KOPT-K1 (cell line): ENCODE data around the gene DNASE1L3.
"Not testable (repeated sequence)": the region's sequence is repeated elsewhere in the genome, so short reads cannot be mapped to it uniquely, and the experiment has no call there.

ENCODE experiments used
- H3K27ac ChIP-seq: fragments of 200-600 bp; sonication (generic); 2 replicates; pipeline ENCODE4 v1.5.1; 2016; ENCODE audit warnings: antibody characterized with exemption, mild to moderate bottlenecking, low read depth, low read length; ENCODE audit not compliant: poor library complexity, severe bottlenecking
- H3K36me3 ChIP-seq: fragments of 200-600 bp; sonication (generic); 2 replicates; pipeline ENCODE4 v1.5.1; 2017; ENCODE audit warnings: antibody characterized with exemption, mild to moderate bottlenecking, low read length, moderate library complexity; ENCODE audit not compliant: insufficient read depth
- H3K9me3 ChIP-seq: fragments of 200-600 bp; sonication (generic); 2 replicates; pipeline ENCODE4 v1.5.1; 2017; ENCODE audit warnings: antibody characterized with exemption, low read length, mild to moderate bottlenecking; ENCODE audit not compliant: insufficient read depth, poor library complexity, severe bottlenecking

DNASE1L3 gene

GRCh38 chr3:58216496-58217195, 5.9 kb upstream of the DNASE1L3 start:
- H3K27ac ChIP-seq, result no peak overlapping the region
- no peaks in the 10 kb centered on the region for H3K36me3 ChIP-seq
- no peaks in the 10 kb centered on the region for H3K9me3 ChIP-seq

GRCh38 chr3:58215317-58216025, 4.7 kb upstream of the DNASE1L3 start:
- H3K27ac ChIP-seq, result no peak overlapping the region

GRCh38 chr3:58214484-58215316, 3.9 kb upstream of the DNASE1L3 start:
- Histone ChIP-seq H3K27ac (no peak overlapping the region), H3K36me3 (no peaks in the 10 kb centered on the region), H3K9me3 (no peaks in the 10 kb centered on the region)

More at GRCh38 chr3:58215317-58216025, 4.7 kb upstream of the DNASE1L3 start:
- no peaks in the 10 kb centered on the region for H3K9me3 ChIP-seq
- H3K36me3 ChIP-seq, result no peaks in the 10 kb centered on the region

GRCh38 chr3:58209933-58210332, 839 bp downstream of the DNASE1L3 start:
- no peaks in the 10 kb centered on the region for H3K9me3 ChIP-seq
- H3K27ac ChIP-seq, result no peak overlapping the region
- no peaks in the 10 kb centered on the region for H3K36me3 ChIP-seq

GRCh38 chr3:58207954-58208353, 2.8 kb downstream of the DNASE1L3 start:
- no peaks in the 10 kb centered on the region for H3K36me3 ChIP-seq
- H3K9me3 ChIP-seq, result no peaks in the 10 kb centered on the region
- H3K27ac ChIP-seq, result no peak overlapping the region

GRCh38 chr3:58206406-58207011, 4.3 kb downstream of the DNASE1L3 start:
- H3K36me3 ChIP-seq, result no peaks in the 10 kb centered on the region
- no peak overlapping the region for H3K27ac ChIP-seq
- no peaks in the 10 kb centered on the region for H3K9me3 ChIP-seq

- H3K27ac ChIP-seq, result no peak overlapping the region
- no peaks in the 10 kb centered on the region for H3K9me3 ChIP-seq
- no peaks in the 10 kb centered on the region for H3K36me3 ChIP-seq
Measured at GRCh38 chr3:58205981-58206380, 4.8 kb downstream of the DNASE1L3 start.

GRCh38 chr3:58204720-58205119, 6.1 kb downstream of the DNASE1L3 start:
- no peak overlapping the region for H3K27ac ChIP-seq
- H3K9me3 ChIP-seq, result no peaks in the 10 kb centered on the region

GRCh38 chr3:58203541-58203940, 7.2 kb downstream of the DNASE1L3 start:
- no peaks in the 10 kb centered on the region for H3K9me3 ChIP-seq
- H3K27ac ChIP-seq, result no peak overlapping the region
- H3K36me3 ChIP-seq, result no peaks in the 10 kb centered on the region

More at GRCh38 chr3:58204720-58205119, 6.1 kb downstream of the DNASE1L3 start:
- H3K36me3 ChIP-seq, result no peaks in the 10 kb centered on the region

- Histone ChIP-seq H3K27ac (no peak overlapping the region), H3K9me3 (no peaks in the 10 kb centered on the region), H3K36me3 (no peaks in the 10 kb centered on the region)
Measured at GRCh38 chr3:58202917-58203360, 7.8 kb downstream of the DNASE1L3 start.

GRCh38 chr3:58201451-58201850, 9.3 kb downstream of the DNASE1L3 start:
- not testable (repeated sequence) for H3K36me3 ChIP-seq, H3K9me3 ChIP-seq, H3K27ac ChIP-seq

- Histone ChIP-seq H3K36me3 (no peaks in the 10 kb centered on the region), H3K27ac (no peak overlapping the region), H3K9me3 (no peaks in the 10 kb centered on the region)
Measured at GRCh38 chr3:58200846-58201355, 9.9 kb downstream of the DNASE1L3 start.

- Histone ChIP-seq H3K27ac (no peak overlapping the region), H3K9me3 (no peaks in the 10 kb centered on the region), H3K36me3 (no peaks in the 10 kb centered on the region)
Measured at GRCh38 chr3:58200121-58200709, 10.6 kb downstream of the DNASE1L3 start.

- no peak overlapping the region for H3K27ac ChIP-seq
- no peaks in the 10 kb centered on the region for H3K36me3 ChIP-seq
- no peaks in the 10 kb centered on the region for H3K9me3 ChIP-seq
Measured at GRCh38 chr3:58198804-58199203, 12.0 kb downstream of the DNASE1L3 start.
